Breast epithelium (tissue), 3 donors: ENCODE measurements around the gene ZKSCAN4.

Source experiments
- CTCF ChIP-seq, 3 donors: fragments of 450-650 bp; IDR thresholded peaks; one replicate each; pipeline ENCODE4 v1.5.1; 2016 to 2017; ENCODE audit warnings: antibody characterized with exemption in 3 of 3, mild to moderate bottlenecking in 3 of 3, moderate library complexity in 3 of 3
- POLR2A ChIP-seq: fragments of 450-650 bp; IDR thresholded peaks from one replicate; pipeline ENCODE4 v1.6.1; 2016; ENCODE audit warnings: antibody characterized with exemption, mild to moderate bottlenecking, moderate library complexity
- POLR2AphosphoS5 ChIP-seq, 3 donors: sonication (generic); formaldehyde crosslinking; IDR thresholded peaks; one replicate each; pipeline ENCODE4 v1.6.1; 2017; ENCODE audit warnings: antibody characterized with exemption in 3 of 3

- TF ChIP-seq CTCF (IDR thresholded peaks at IDR 0.05) (no peak), POLR2A (no peak), POLR2AphosphoS5 (IDR thresholded peaks at IDR 0.05) (no peak)
These were observed 36.6 kb downstream of the ZKSCAN4 start for GRCh38 chr6:28215425-28215824.
